CD4-positive, alpha-beta T cell (primary cell): ENCODE data around the gene PTGDR. TPM values are rescaled to one million over a fixed set of nuclear protein-coding genes. Genes with fewer than 3 reads are reported as not detected.
A peak's percentile ranks its signal among the peaks of the same experiment; 100 is the strongest.

Experiments used
- ATAC-seq: fragments of 200-7000 bp; cut with Tn5 transposase; one replicate; pipeline ENCODE4 v1.10.0; 2022; ENCODE audit warnings: mild to moderate bottlenecking; ENCODE audit not compliant: poor library complexity
- CTCF ChIA-PET: fragments of 350-600 bp; sonication (Branson Sonifier 250); formaldehyde crosslinking; loops from one replicate; lab custom pipeline; 2021; ENCODE audit warnings: antibody characterized with exemption, inconsistent platforms; lab: Charles Lee
- POLR2A ChIA-PET: fragments of 350-600 bp; sonication (Branson Sonifier 250); formaldehyde crosslinking; loops from one replicate; lab custom pipeline; 2021; ENCODE audit warnings: antibody characterized with exemption, inconsistent platforms; lab: Charles Lee
- DNase-seq, 14 experiments: peaks; one replicate each; pipeline ENCODE4 v3.0.0-alpha.2; 2013 to 2020; ENCODE audit warnings: mixed read lengths in 2 of 14
- H3K27ac ChIP-seq, 2 donors: one replicate each; pipeline versions ENCODE4 v1.5.1 to v1.7.0; 2013; ENCODE audit warnings: low read length in 2 of 2, low read depth in 1 of 2, mild to moderate bottlenecking in 1 of 2
- H3K27me3 ChIP-seq, 2 experiments: 1 replicate in 1 of 2; 2 replicates in 1 of 2; pipeline versions ENCODE4 v1.6.1 to v1.7.0; 2013; ENCODE audit warnings: low read length in 2 of 2, control low read depth in 1 of 2, mild to moderate bottlenecking in 1 of 2, moderate library complexity in 1 of 2; ENCODE audit not compliant: insufficient read depth in 2 of 2, control insufficient read depth in 1 of 2
- H3K36me3 ChIP-seq: one replicate; pipeline ENCODE4 v1.6.1; 2013; ENCODE audit warnings: low read length, control low read depth; ENCODE audit not compliant: insufficient read depth
- H3K4me1 ChIP-seq: one replicate; pipeline ENCODE4 v1.6.1; 2013; ENCODE audit warnings: low read length, control low read depth; ENCODE audit not compliant: insufficient read depth
- H3K4me3 ChIP-seq: one replicate; pipeline ENCODE4 v1.5.1; 2013; ENCODE audit warnings: mild to moderate bottlenecking, low read length, moderate library complexity
- H3K9me3 ChIP-seq, 2 experiments: 1 replicate in 1 of 2; 2 replicates in 1 of 2; pipeline versions ENCODE4 v1.6.1 to v1.7.0; 2013; ENCODE audit warnings: low read length in 2 of 2, mild to moderate bottlenecking in 2 of 2, control low read depth in 1 of 2, moderate library complexity in 1 of 2; ENCODE audit not compliant: control insufficient read depth in 1 of 2, insufficient read depth in 1 of 2
- H3K27ac Mint-ChIP-seq: one replicate; pipeline ENCODE4 v1.8.0; 2020; ENCODE audit warnings: mixed read lengths
- H3K27me3 Mint-ChIP-seq: one replicate; pipeline ENCODE4 v1.8.0; 2021; ENCODE audit warnings: mixed read lengths
- H3K36me3 Mint-ChIP-seq: one replicate; pipeline ENCODE4 v1.8.0; 2021; ENCODE audit warnings: low read depth, mixed read lengths
- H3K4me1 Mint-ChIP-seq: one replicate; pipeline ENCODE4 v1.8.0; 2021; ENCODE audit warnings: low read depth, mixed read lengths
- H3K4me3 Mint-ChIP-seq: one replicate; pipeline ENCODE4 v1.8.0; 2020; ENCODE audit warnings: mild to moderate bottlenecking, mixed read lengths
- H3K9me3 Mint-ChIP-seq: one replicate; pipeline ENCODE4 v1.8.0; 2020; ENCODE audit warnings: mixed read lengths
- CTCF ChIP-seq: fragments of 200-600 bp; IDR thresholded peaks from one replicate; pipeline ENCODE4 v1.8.0; 2022; ENCODE audit warnings: antibody characterized with exemption, mild to moderate bottlenecking
- intact Hi-C, 2 experiments: fragments of 100-400 bp; cut with DNase I in 1 of 2; cut with micrococcal nuclease in 1 of 2; formaldehyde crosslinking; loops; one replicate each; pipeline versions ENCODE4 v1.15.1 to v1.9.0; 2023 to 2025; cut with DNase I, micrococcal nuclease
- total RNA-seq, 174 experiments: library from RNA in 2 of 174; stranded (reverse) in 2 of 174; gene quantifications; one replicate each; pipeline ENCODE4 v1.2.3 and lab custom pipeline; 2021 to 2026

PTGDR gene
- total RNA-seq, 2 experiments from 2014 or later: 0.20 to 0.41 TPM

DNA sequence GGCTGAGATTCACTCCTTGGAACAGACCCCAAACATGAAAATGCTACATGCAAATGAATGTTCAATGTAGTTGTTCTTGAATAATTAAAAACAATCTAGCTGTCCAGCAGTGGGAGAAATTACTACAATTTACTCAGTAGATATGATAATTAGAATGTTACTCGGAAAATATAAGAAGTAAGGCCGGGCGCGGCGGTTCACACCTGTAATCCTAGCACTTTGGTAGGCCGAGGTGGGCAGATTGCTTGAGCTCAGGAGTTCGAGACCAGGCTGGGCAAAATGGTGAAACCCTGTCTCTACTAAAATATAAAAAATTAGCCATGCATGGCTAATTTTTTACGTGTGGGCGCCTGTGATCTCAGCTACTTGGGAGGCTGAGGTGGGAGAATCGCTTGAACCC lies 31.3 kb downstream of the PTGDR start:
- no peak overlapping the region for H3K27ac Mint-ChIP-seq
- ChIA-PET POLR2A (interaction anchor here (1.4 kb wide), 1 partner anchor 397 kb away, joined by 3 read pairs; no protein-coding TSS in a partner anchor), CTCF (interaction anchor here (0.7 to 2.1 kb wide), 2 partner anchors 10 to 18 kb away, joined by 3 to 4 read pairs; no protein-coding TSS in a partner anchor)
- no peak for TF ChIP-seq CTCF
- H3K36me3 ChIP-seq: no peaks in the 10 kb centered on the region
- H3K27me3 Mint-ChIP-seq: no peaks in the 10 kb centered on the region
- no peaks in the 10 kb centered on the region for H3K4me1 ChIP-seq
- H3K4me3 Mint-ChIP-seq: no peak overlapping the region
- H3K9me3 ChIP-seq: no peaks in the 10 kb centered on the region
- H3K9me3 Mint-ChIP-seq: no peaks in the 10 kb centered on the region
- DNase-seq (no peak), ATAC-seq (no peak)
- no peaks in the 10 kb centered on the region for H3K27me3 ChIP-seq
- H3K36me3 Mint-ChIP-seq: no peaks in the 10 kb centered on the region
- no peak overlapping the region for H3K4me3 ChIP-seq
- intact Hi-C loops: loop anchor here in 1 of 2 experiments (1.0 to 10.0 kb wide), 2 partner anchors 175 to 756 kb away; no protein-coding TSS in a partner anchor
- H3K27ac ChIP-seq: no peak overlapping the region
- H3K4me1 Mint-ChIP-seq: peaks cover 14% of the 10 kb centered on the region

GRCh38 chr14:52299692-52300278 lies 32.3 kb downstream of the PTGDR start:
- no peaks in the 10 kb centered on the region for H3K27me3 Mint-ChIP-seq
- ChIA-PET CTCF (interaction anchor here (0.7 to 2.1 kb wide), 7 partner anchors 9 to 252 kb away, joined by 3 to 7 read pairs (median 4); partner anchors contain the start of gene TXNDC16), POLR2A (interaction anchor here (0.7 to 1.4 kb wide), 4 partner anchors 15 to 396 kb away, joined by 3 to 4 read pairs (median 3); no protein-coding TSS in a partner anchor)
- H3K4me1 Mint-ChIP-seq: peaks cover 14% of the 10 kb centered on the region
- H3K4me3 Mint-ChIP-seq: no peak overlapping the region
- Histone ChIP-seq H3K9me3 (no peaks in the 10 kb centered on the region), H3K27me3 (no peaks in the 10 kb centered on the region), H3K4me1 (no peaks in the 10 kb centered on the region), H3K36me3 (no peaks in the 10 kb centered on the region), H3K27ac (no peak overlapping the region), H3K4me3 (no peak overlapping the region)
- H3K36me3 Mint-ChIP-seq: no peaks in the 10 kb centered on the region
- H3K9me3 Mint-ChIP-seq: no peaks in the 10 kb centered on the region
- intact Hi-C loops: loop anchor here (1.0 to 10.0 kb wide), 7 partner anchors 174 to 755 kb away; no protein-coding TSS in a partner anchor
- peak; percentile 57 for ATAC-seq
- H3K27ac Mint-ChIP-seq: no peak overlapping the region
- peak in 3 of 14 experiments; percentile 68 to 77 (median 70) for DNase-seq
- peak; percentile 76 for TF ChIP-seq CTCF

DNA sequence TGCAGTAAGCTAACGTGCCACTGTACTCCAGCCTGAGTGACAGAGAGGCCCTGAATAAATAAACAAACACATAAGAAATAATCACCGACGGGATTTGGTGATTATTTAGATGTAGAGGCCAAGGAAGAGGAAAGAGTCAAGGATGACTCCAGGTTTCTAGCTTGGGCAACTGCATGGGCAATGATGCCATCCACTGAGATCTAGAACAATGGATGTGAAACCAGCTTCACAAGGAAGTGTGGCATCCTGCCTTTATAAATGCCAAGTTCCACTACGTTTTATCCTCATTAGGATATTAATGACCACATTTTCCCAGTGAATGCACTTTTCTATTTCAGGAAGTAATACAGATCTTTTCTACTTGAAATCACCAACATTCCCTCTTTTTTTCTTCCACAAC lies 35.7 kb downstream of the PTGDR start:
- TF ChIP-seq CTCF: no peak
- ChIA-PET CTCF (no interaction called here), POLR2A (no interaction called here)
- H3K27me3 ChIP-seq: no peaks in the 10 kb centered on the region
- no peak overlapping the region for H3K4me3 ChIP-seq
- no peak overlapping the region for H3K27ac ChIP-seq
- intact Hi-C loops: loop anchor here (5.0 to 10.0 kb wide), 3 partner anchors 472 to 749 kb away; no protein-coding TSS in a partner anchor
- DNase-seq: no peak
- no peaks in the 10 kb centered on the region for H3K9me3 Mint-ChIP-seq
- no peak for ATAC-seq
- H3K4me3 Mint-ChIP-seq: no peak overlapping the region
- H3K36me3 Mint-ChIP-seq: no peaks in the 10 kb centered on the region
- H3K36me3 ChIP-seq: no peaks in the 10 kb centered on the region
- H3K4me1 Mint-ChIP-seq: peaks cover 23% of the 10 kb centered on the region
- no peak overlapping the region for H3K27ac Mint-ChIP-seq
- no peaks in the 10 kb centered on the region for H3K27me3 Mint-ChIP-seq
- H3K9me3 ChIP-seq: no peaks in the 10 kb centered on the region
- H3K4me1 ChIP-seq: peaks cover 3% of the 10 kb centered on the region
